Measurements from ENCODE around the gene COA5.

COA5 gene

GRCh38 chr2:98571121-98571701, 37.1 kb downstream of the COA5 start:
- no peak for DNase-seq

GRCh38 chr2:98570356-98570755, 38.0 kb downstream of the COA5 start:
- DNase-seq: no peak

GRCh38 chr2:98569915-98570314, 38.4 kb downstream of the COA5 start:
- no peak for DNase-seq

DNA sequence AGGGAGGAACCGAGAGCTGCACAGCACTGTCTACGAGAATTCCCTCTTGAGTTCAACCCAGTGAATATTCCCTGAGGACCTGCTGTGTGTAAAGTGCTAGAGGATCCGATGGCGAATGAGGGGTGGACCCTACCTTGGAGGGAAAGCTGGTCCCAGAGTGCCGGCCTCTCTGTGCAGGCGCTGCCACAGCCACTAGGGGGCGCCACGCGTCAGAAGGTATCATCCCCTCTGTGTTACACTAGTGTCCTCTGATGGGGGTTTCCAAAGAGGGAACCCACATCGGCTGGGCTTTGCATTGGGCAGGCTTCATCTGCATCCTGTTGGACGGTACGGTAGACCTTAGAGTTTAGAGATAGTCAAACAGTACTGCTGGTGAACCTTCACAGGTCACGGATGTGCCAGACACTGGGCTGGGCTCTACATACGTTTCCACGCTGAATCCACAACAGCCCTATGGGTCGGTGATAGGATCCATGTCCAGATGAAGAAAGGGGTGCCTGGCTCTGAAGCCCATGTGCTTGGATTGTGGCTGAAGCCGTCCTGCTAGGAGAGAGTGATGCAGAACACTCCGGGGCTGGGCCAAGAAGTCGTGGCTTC, 39.0 kb downstream of the COA5 start:
- DNase-seq: no peak

DNA sequence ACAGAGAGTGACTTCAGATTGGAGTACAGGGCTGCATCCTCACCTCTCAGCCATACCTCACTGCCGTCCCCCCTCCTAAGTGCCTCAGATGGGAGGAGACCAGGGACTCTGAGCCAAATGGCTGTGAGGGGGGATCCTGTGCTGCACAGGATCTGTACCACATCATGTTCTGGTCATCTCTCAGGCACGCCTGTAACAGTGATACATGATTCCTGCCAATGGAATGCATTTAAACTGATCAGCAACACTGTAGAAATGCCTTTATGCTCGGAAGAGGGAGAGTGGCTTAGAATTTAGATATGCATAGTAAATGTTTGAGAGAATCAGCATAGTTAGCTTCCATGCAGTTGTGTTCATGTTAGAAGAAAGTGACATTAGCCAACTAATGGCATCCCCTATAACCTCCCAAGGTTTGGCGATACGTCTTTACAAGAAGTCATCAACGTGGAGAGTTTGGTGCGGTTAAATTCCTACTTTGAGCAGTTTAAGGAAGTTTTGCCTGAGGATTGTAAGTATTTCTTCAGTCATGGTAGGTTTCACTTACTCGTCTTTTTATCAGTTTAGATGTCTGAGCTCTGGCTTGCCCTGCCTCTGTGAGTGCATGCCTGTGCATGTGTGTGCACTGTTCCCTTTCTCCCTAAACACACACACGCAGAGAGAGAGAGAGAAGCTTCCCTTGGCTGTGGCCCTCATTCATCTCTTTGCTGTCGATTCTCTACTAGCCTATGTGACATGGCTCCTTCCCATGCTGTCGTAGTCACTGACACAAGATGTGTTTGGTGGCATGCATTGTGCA, 40.0 kb downstream of the COA5 start:
- no peak for DNase-seq

GRCh38 chr2:98565941-98566340, 42.4 kb downstream of the COA5 start:
- DNase-seq: no peak

- no peak for DNase-seq
These were observed 42.9 kb downstream of the COA5 start for GRCh38 chr2:98565286-98565860.

- DNase-seq: peak; percentile 79
These were observed 43.7 kb downstream of the COA5 start for GRCh38 chr2:98564541-98565132.

- DNase-seq: no peak
These were observed 44.9 kb downstream of the COA5 start for GRCh38 chr2:98563394-98563793.

GRCh38 chr2:98561902-98562695, 46.2 kb downstream of the COA5 start:
- DNase-seq: no peak

GRCh38 chr2:98561018-98561417, 47.3 kb downstream of the COA5 start:
- no peak for DNase-seq

GRCh38 chr2:98560256-98560771, 48.0 kb downstream of the COA5 start:
- no peak for DNase-seq

DNA sequence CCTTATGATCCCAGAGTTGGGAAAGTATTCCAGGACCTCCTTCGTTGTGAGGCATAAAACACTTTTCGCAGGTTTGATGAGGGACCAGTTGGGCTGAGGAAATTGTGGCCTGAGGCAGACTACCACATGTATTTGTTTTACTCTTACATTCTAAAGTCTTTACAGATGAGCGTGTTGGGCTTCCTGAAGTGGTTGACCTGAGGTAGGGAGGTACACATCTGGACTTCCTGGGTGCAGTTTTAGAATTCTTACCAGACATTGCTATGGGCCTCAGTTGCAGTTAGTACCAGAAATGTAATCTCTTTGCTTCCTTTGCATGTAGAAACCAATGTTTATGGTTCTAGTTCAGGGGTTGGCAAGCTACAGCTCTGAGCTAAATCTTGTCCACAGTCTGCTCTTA, 48.7 kb downstream of the COA5 start:
- DNase-seq: no peak

- no peak for DNase-seq
These were observed 49.3 kb downstream of the COA5 start for GRCh38 chr2:98558852-98559530.

- peak; percentile 70 for DNase-seq
These were observed 51.8 kb downstream of the COA5 start for GRCh38 chr2:98556344-98557033.

DNA sequence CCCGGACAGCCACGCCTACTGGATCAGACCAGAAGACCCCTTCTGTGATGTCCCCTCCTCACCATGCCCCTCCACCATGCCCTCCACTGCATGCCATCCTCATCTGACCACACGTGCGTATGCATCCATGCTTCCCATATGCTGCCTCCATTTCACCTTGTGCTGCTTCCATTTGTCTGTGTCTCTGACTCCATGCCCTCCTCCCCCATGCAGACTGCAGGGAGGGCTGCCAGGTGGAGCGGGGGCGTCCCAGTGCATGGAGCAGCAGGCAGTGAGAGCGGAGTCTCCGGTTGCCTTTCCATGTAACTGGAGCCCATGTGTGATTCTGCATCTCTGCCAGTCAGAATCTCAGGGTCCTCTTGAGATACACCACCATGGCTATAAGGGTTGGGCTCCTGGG, 52.6 kb downstream of the COA5 start:
- DNase-seq: no peak

DNA sequence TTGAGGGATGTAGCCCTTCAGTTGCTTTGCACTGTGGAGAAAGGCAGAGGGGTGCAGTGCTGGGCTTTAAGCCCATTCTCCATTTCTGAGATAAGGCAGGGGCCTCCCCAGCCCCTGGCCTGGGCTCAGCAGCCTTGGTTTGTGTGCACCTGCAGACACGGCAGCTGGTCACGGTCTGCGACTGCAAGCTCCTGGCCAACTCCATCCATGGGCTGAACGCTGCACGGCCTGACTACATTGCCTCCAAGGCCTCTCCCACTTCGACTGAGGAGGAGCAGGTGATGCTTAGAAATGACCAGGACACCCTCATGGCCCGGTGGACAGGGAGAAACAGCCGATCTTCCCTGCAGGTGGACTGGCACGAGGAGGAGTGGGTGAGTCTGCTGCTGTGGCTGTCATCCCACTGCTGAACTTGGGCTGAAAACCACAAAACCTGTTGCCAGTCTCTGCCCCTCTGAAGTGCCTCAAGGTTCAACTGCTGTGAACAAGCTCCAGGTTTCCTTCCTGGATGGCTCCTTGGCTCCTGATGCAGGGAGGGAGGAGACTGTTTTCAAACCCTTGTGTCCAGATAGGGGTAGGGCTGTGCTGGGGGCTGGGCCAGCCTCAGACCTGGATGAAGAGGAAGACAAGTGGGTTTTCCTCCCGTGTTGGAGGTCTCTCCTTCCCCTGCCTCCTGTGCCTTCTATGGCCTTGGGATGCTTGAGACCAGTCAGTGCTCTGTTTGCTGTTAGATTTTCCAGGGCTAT, 54.0 kb downstream of the COA5 start:
- DNase-seq: no peak

DNA sequence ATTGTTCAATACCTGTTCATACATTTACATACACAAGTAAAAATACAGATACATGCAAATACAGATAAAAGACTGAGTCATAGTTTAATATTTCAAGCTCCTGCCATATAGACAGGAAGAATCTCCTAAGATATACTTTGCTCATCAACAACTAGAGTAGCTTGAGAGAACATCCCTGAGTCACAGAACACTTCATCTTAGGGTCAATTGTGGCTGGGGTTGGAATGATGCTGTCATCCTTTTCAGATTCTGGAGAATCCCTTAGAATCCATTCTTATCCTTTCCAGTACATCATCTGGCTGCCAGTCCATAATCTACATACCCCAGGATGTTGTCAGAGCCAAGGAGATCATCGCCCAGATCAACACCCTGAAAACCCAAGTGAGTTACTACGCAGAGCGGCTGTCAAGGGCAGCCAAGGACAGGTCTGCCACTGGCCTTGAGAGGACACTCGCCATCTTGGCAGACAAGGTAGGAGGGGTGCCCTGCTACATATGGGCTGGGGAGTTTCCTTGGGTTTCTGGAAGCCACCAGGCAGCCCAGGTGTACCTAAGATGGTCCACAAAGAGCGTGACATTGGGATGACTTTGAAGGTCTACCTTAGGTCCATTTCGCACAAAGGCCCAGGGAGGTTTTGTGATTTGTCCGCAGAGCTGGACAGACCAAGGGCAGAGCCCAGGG, 55.7 kb downstream of the COA5 start:
- DNase-seq: no peak

GRCh38 chr2:98551316-98551715, 57.0 kb downstream of the COA5 start:
- peak; percentile 66 for DNase-seq

- no peak for DNase-seq
These were observed 58.1 kb downstream of the COA5 start for GRCh38 chr2:98550165-98550564.

Measured in MV-4-11 (cell line).